Gastrocnemius medialis (tissue), 4 donors: Measurements from ENCODE around the gene SOWAHA. TPM values are rescaled to one million over a fixed set of nuclear protein-coding genes. Genes with fewer than 3 reads are reported as not detected.
A peak's percentile ranks its signal among the peaks of the same experiment; 100 is the strongest.

Experiments used
- ATAC-seq, 2 donors: fragments of 150-250 bp; one replicate each; pipeline ENCODE4 v1.9.1; 2016
- DNase-seq, 2 donors: peaks; one replicate each; pipeline ENCODE4 v3.0.0-alpha.2; 2019
- H3K27ac ChIP-seq, 4 donors: fragments of 200-600 bp; sonication (generic); 1 replicate in 1 of 4; 2 replicates in 3 of 4; pipeline ENCODE4 v1.5.1; 2016 to 2018; ENCODE audit warnings: mild to moderate bottlenecking in 2 of 4, moderate library complexity in 1 of 4
- H3K27me3 ChIP-seq, 3 donors: fragments of 200-600 bp; sonication (generic) in 2 of 3; 1 replicate in 1 of 3; 2 replicates in 2 of 3; pipeline versions ENCODE4 v1.5.1 to v1.6.0; 2016 to 2019; ENCODE audit warnings: mild to moderate bottlenecking in 1 of 3, moderate library complexity in 1 of 3
- H3K36me3 ChIP-seq, 2 donors: fragments of 200-600 bp; sonication (generic) in 1 of 2; one replicate each; pipeline ENCODE4 v1.5.1; 2017 to 2018
- H3K4me1 ChIP-seq, 2 donors: fragments of 200-600 bp; sonication (generic) in 1 of 2; one replicate each; pipeline ENCODE4 v1.5.1; 2016 to 2017; ENCODE audit warnings: mild to moderate bottlenecking in 2 of 2
- H3K4me3 ChIP-seq, 4 donors: fragments of 200-600 bp; sonication (generic) in 3 of 4; 1 replicate in 1 of 4; 2 replicates in 3 of 4; pipeline ENCODE4 v1.5.1; 2016 to 2019; ENCODE audit warnings: mild to moderate bottlenecking in 2 of 4
- H3K9me3 ChIP-seq, 3 donors: fragments of 200-600 bp; sonication (generic) in 2 of 3; 1 replicate in 1 of 3; 2 replicates in 2 of 3; pipeline ENCODE4 v1.5.1; 2016 to 2019
- CTCF ChIP-seq, 5 experiments: fragments of 450-650 bp in 3 of 5; fragments of 200-600 bp in 2 of 5; sonication (generic) in 2 of 5; IDR thresholded peaks in 4 of 5; conservative IDR thresholded peaks in 1 of 5; 1 replicate in 4 of 5; 2 replicates in 1 of 5; pipeline ENCODE4 v1.5.1; 2016 to 2019; ENCODE audit warnings: antibody characterized with exemption in 5 of 5, mild to moderate bottlenecking in 3 of 5, moderate library complexity in 3 of 5
- POLR2A ChIP-seq, 2 donors: fragments of 450-650 bp; IDR thresholded peaks; one replicate each; pipeline ENCODE4 v1.6.1; 2017; ENCODE audit warnings: antibody characterized with exemption in 2 of 2, mild to moderate bottlenecking in 2 of 2, moderate library complexity in 2 of 2
- in situ Hi-C, 4 donors: fragments of 200-750 bp; cut with MboI; loops; one replicate each; pipeline versions ENCODE4 v1.15.0 to v1.8.0; 2017; ENCODE audit warnings: low sequenced_read_pairs in 4 of 4
- intact Hi-C: fragments of 100-400 bp; cut with DNase I; formaldehyde crosslinking; loops from one replicate; pipeline ENCODE4 v1.15.1; 2023; ENCODE audit warnings: low total_unique reads
- total RNA-seq, 4 donors: library from RNA; depleted of rRNA; stranded (reverse); fragments of >200 nt; gene quantifications; one replicate each; pipeline versions ENCODE4 v1.1.0 to v1.2.3, GENCODE V29; 2016

SOWAHA gene
- total RNA-seq, 4 donors from 2014 or later, result 0.27 TPM; not detected in 3

DNA sequence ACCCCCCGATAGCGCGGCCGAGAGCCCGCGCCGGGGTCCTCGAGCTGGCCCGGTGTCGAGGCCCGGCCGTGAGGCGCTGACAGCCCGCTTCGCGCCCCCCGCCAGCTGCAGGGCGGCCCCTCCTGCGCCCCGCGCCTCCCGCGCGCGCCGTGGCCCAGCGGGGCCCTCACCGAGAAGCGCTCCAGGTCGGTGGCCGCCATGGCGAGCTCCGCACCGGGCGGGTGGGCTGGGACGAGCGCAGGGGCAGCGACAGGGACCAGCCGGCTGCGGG lies 36.2 kb upstream of the SOWAHA start:
- in situ Hi-C loops (no loop called here), intact Hi-C loops (loop anchor here (5.0 kb wide), 1 partner anchor 40 kb away; the partner anchor contains the start of gene KIF3A)
- Histone ChIP-seq H3K36me3 (no peaks in the 10 kb centered on the region), H3K9me3 (no peaks in the 10 kb centered on the region), H3K27me3 (peaks cover 0 to 7% (median 2%) of the 10 kb centered on the region in 3 donors), H3K4me3 (peak overlapping the region; percentile 73 to 90 (median 78)), H3K27ac (peak overlapping the region; percentile 41 to 75 (median 70)), H3K4me1 (peaks cover 3 to 19% of the 10 kb centered on the region in 2 donors)
- DNase-seq (no peak), ATAC-seq (no peak)
- no peak for TF ChIP-seq CTCF (IDR thresholded peaks at IDR 0.05 in 4 of 5, conservative IDR thresholded peaks at IDR 0.05 in 1 of 5)
- peak in 1 of 2 donors; percentile 13 for TF ChIP-seq POLR2A (IDR thresholded peaks at IDR 0.05)

GRCh38 chr5:132777209-132778069 lies 35.7 kb upstream of the SOWAHA start, which contains the start of gene SEPTIN8:
Gene SEPTIN8, minus strand, starts transcription at chr5:132777239. Its CDS starts 102 bp downstream, at chr5:132777137.
- peaks cover 0 to 7% (median 2%) of the 10 kb centered on the region in 3 donors for H3K27me3 ChIP-seq
- H3K27ac ChIP-seq, result peak within 1 kb of the TSS; percentile 65 to 75 (median 72)
- H3K9me3 ChIP-seq, result no peaks in the 10 kb centered on the region
- DNase-seq, result peak in 1 of 2 donors; percentile 34
- in situ Hi-C loops (no loop called here), intact Hi-C loops (loop anchor here (5.0 kb wide), 1 partner anchor 40 kb away; the partner anchor contains the start of gene KIF3A)
- peaks cover 3 to 14% of the 10 kb centered on the region in 2 donors for H3K4me1 ChIP-seq
- no peaks in the 10 kb centered on the region for H3K36me3 ChIP-seq
- H3K4me3 ChIP-seq, result peak within 1 kb of the TSS; percentile 73 to 90 (median 78)
- peak; percentile 55 to 62 for ATAC-seq
- TF ChIP-seq CTCF (IDR thresholded peaks at IDR 0.05 in 4 of 5, conservative IDR thresholded peaks at IDR 0.05 in 1 of 5) (peak in 1 of 5 experiments; percentile 7), POLR2A (IDR thresholded peaks at IDR 0.05) (no peak)

DNA sequence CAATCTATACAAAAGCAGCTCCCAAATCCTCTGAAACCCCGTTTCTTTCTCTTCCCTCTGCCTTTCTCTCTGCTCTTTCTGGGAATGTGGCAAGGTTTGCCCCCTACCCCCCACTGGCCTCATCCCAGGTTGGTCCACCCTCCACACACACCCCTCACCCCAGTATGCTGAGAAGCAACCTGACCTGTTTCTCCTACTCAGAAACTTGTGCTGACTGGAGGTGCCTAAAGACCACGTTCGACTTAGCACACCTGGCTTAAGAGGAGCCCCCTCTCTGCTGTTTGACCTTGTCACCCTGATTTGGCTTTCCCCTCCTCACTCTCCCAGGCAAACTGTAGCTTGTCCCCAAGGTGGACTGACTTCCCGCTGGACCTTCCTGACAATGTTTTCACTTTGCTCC lies 35.0 kb upstream of the SOWAHA start:
- Histone ChIP-seq H3K27me3 (peaks cover 0 to 7% (median 2%) of the 10 kb centered on the region in 3 donors), H3K36me3 (no peaks in the 10 kb centered on the region), H3K9me3 (no peaks in the 10 kb centered on the region), H3K4me3 (peak overlapping the region; percentile 73 to 90 (median 78)), H3K4me1 (peaks cover 3 to 13% of the 10 kb centered on the region in 2 donors), H3K27ac (peak overlapping the region in 2 of 4 donors; percentile 75)
- intact Hi-C loops (loop anchor here (5.0 kb wide), 1 partner anchor 41 kb away; the partner anchor contains the start of gene KIF3A), in situ Hi-C loops (no loop called here)
- ATAC-seq (no peak), DNase-seq (no peak)
- TF ChIP-seq POLR2A (IDR thresholded peaks at IDR 0.05) (no peak), CTCF (IDR thresholded peaks at IDR 0.05 in 4 of 5, conservative IDR thresholded peaks at IDR 0.05 in 1 of 5) (no peak)

DNA sequence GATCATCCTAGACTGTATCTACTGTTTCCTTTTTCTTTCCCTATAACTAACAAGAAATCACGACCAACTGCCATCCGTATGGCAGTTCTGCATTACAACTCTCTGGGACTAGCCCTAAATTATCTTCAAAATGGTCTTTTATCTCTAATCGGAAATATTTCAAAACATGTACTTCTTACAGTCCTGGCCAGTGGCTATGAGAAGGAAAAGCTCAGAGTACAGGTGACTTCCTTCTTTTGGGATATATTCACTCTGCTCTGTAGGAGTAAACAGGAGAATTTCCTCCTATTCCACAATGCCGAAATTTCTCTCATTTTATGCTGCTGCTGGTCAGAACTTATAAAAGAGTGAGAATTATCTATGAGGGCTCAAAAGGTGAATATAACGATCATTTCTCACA lies 34.2 kb upstream of the SOWAHA start:
- TF ChIP-seq POLR2A (IDR thresholded peaks at IDR 0.05) (no peak), CTCF (IDR thresholded peaks at IDR 0.05 in 4 of 5, conservative IDR thresholded peaks at IDR 0.05 in 1 of 5) (no peak)
- H3K9me3 ChIP-seq, result no peaks in the 10 kb centered on the region
- intact Hi-C loops (loop anchor here (5.0 kb wide), 1 partner anchor 42 kb away; the partner anchor contains the start of gene KIF3A), in situ Hi-C loops (no loop called here)
- no peaks in the 10 kb centered on the region for H3K36me3 ChIP-seq
- H3K4me3 ChIP-seq, result no peak overlapping the region
- DNase-seq (no peak), ATAC-seq (no peak)
- peaks cover 3 to 13% of the 10 kb centered on the region in 2 donors for H3K4me1 ChIP-seq
- no peak overlapping the region for H3K27ac ChIP-seq
- peaks cover 0 to 7% (median 2%) of the 10 kb centered on the region in 3 donors for H3K27me3 ChIP-seq
